Large intestine (tissue), 3 donors: ENCODE results near the gene STARD3NL. TPM values are rescaled to one million over a fixed set of nuclear protein-coding genes. Genes with fewer than 3 reads are reported as not detected.
"Not testable (repeated sequence)": the region's sequence is repeated elsewhere in the genome, so short reads cannot be mapped to it uniquely, and the experiment has no call there.

Experiments
- DNase-seq, 2 donors: peaks; one replicate each; pipeline versions ENCODE4 v3.0.0 to v3.0.0-alpha.2; 2013
- H3K27ac ChIP-seq: one replicate; pipeline ENCODE4 v1.5.1; 2013; ENCODE audit warnings: low read length
- H3K27me3 ChIP-seq: 2 replicates; pipeline ENCODE4 v1.6.1; 2013; ENCODE audit warnings: low read length; ENCODE audit not compliant: control insufficient read depth, insufficient read depth
- H3K36me3 ChIP-seq: 2 replicates; pipeline ENCODE4 v1.6.1; 2013; ENCODE audit warnings: low read length; ENCODE audit not compliant: control insufficient read depth, insufficient read depth
- H3K4me1 ChIP-seq: one replicate; pipeline ENCODE4 v1.6.1; 2013; ENCODE audit warnings: low read length; ENCODE audit not compliant: control insufficient read depth, insufficient read depth
- H3K4me3 ChIP-seq: one replicate; pipeline ENCODE4 v1.5.1; 2013; ENCODE audit warnings: low read length
- H3K9me3 ChIP-seq: one replicate; pipeline ENCODE4 v1.6.1; 2013; ENCODE audit warnings: mild to moderate bottlenecking, low read depth, low read length, moderate library complexity; ENCODE audit not compliant: control insufficient read depth
- WGBS: methylation state at CpG from one replicate; pipeline ENCODE4 v1.1.5; 2013; ENCODE audit warnings: low lambda C conversion rate; ENCODE audit not compliant: insufficient coverage; 5-methylcytosine and 5-hydroxymethylcytosine counted together
- polyA plus RNA-seq: library from polyadenylated mRNA; unstranded; fragments of 120-200 nt; gene quantifications from one replicate; pipeline ENCODE4 v1.2.1, GENCODE V29; 2013

Gene STARD3NL
- polyA plus RNA-seq, 1 donor: 34.0 TPM

DNA sequence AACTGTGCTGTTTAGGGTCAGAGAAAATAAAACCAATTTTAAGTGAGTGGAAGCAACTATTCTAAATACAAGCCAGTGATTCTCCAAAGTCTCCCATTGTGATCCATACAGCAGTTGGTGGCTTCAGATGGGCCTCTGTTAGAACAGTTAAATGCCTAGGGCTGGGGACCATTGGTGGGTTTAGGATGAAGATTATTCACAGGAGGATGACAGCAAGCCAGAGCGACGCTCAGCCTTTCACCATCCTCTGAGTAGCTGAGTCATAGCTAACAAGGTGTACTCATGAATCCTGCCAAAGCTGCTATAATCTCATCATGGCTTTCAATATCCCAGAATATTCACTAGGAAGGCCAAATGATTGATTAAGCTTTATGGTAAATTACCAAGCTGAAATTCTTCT lies 39.6 kb downstream of the STARD3NL start:
- no peaks in the 10 kb centered on the region for H3K9me3 ChIP-seq
- H3K27me3 ChIP-seq: no peaks in the 10 kb centered on the region
- no peak overlapping the region for H3K27ac ChIP-seq
- H3K4me1 ChIP-seq: peaks cover 16% of the 10 kb centered on the region
- no CpG with 5 or more reads among the region's 2 CpGs for WGBS
- H3K4me3 ChIP-seq: no peak overlapping the region
- peaks cover 46% of the 10 kb centered on the region for H3K36me3 ChIP-seq
- DNase-seq: no peak

DNA sequence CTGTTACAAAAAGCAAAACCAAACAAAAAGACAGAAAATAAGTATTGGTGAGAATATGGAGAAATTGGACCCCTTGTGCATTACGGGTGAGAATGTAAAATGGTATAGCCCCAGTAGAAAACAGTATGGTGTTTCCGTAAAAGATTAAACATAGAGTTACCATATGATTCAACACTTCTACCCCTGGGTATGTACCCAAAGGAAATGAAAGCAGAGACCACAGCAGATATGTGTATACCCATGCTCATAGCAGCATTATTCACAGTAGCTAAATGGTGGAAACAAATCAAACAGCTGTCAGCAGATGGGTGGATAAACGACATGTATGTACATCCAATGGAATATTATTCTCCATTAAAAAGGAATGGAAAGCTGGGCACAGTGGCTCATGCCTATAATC lies 42.4 kb downstream of the STARD3NL start:
- peaks cover 11% of the 10 kb centered on the region for H3K4me1 ChIP-seq
- no peak overlapping the region for H3K27ac ChIP-seq
- no peak overlapping the region for H3K4me3 ChIP-seq
- no peaks in the 10 kb centered on the region for H3K9me3 ChIP-seq
- no peak for DNase-seq
- 100% methylated on average over 1 of the region's 3 CpGs for WGBS
- no peaks in the 10 kb centered on the region for H3K27me3 ChIP-seq
- H3K36me3 ChIP-seq: peaks cover 46% of the 10 kb centered on the region

DNA sequence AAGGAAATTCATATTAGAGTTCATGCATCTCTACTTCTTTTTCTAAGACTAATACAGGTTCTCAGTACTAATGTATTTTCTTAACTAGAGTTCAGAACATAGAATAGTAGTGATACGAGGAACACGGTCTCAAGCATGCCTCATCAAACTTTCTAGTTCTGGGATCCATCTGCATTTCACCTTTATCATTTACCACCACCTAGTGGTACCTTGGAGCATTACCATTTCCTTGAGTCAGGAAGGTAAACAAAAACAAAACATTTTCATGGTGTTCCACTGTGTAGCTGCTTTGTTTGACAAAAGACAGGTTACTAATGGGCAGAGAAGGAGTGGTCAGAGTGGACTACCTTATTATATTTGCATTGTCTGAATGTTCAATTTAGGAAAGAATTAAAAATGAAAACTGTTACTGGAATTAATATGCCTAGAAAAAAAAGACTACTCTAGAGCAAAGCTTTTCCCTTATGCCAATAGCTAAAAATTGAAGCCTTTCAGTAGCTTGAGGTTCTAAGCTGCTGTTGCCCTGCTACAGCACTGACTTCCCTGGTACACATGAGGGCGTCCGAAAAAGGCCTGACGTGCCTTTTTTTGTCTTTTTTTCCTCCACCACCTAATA lies 44.5 kb downstream of the STARD3NL start:
- Histone ChIP-seq H3K27ac (no peak overlapping the region), H3K36me3 (peaks cover 45% of the 10 kb centered on the region), H3K9me3 (no peaks in the 10 kb centered on the region), H3K4me3 (no peak overlapping the region), H3K27me3 (no peaks in the 10 kb centered on the region), H3K4me1 (no peaks in the 10 kb centered on the region)
- WGBS: 92% methylated on average over 2 of the region's 5 CpGs
- peak; percentile 37 to 43 for DNase-seq

DNA sequence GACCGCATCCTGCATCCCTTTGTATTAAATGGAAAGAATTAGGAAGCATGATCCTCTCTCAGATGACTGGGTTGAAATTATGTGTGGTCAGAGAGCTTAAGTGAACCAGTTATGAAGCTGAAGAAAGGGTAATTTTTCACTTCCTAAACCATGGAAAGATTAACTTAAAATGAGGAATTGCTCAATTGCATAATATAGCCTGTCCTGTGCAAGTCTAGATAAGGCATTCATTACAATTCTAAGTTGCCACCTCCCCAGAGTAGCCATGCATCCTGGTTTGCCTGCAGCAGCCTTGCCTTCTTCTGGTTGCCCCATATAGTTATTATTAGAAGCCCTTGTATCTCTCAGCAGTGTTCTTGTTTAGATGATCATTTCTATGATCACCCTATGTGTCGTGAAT lies 45.3 kb downstream of the STARD3NL start:
- H3K36me3 ChIP-seq: peaks cover 47% of the 10 kb centered on the region
- no peak for DNase-seq
- 90% methylated on average over 2 of the region's 2 CpGs for WGBS
- H3K27ac ChIP-seq: no peak overlapping the region
- H3K4me1 ChIP-seq: no peaks in the 10 kb centered on the region
- no peak overlapping the region for H3K4me3 ChIP-seq
- H3K9me3 ChIP-seq: no peaks in the 10 kb centered on the region
- H3K27me3 ChIP-seq: no peaks in the 10 kb centered on the region

DNA sequence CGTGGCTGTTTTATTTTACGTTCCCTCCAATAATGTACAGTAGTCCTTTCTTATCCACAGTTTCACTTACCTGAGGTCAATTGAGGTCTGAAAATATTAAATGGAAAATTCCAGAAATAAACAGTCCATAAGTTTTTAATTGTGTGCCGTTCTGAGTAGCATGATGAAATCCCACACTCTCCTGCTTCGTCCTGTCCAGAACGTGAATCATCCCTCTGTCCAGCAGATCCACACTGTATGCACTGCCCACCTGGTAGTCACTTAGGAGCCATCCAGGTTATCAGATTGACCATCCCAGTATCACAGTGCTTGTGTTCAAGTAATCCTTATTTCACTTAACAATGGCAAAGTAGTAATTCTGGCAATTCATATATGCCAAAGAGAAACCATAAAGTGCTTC lies 46.3 kb downstream of the STARD3NL start:
- Histone ChIP-seq H3K9me3 (no peaks in the 10 kb centered on the region), H3K27me3 (no peaks in the 10 kb centered on the region), H3K4me1 (no peaks in the 10 kb centered on the region), H3K4me3 (no peak overlapping the region), H3K27ac (no peak overlapping the region), H3K36me3 (peaks cover 43% of the 10 kb centered on the region)
- 100% methylated on average over 2 of the region's 5 CpGs for WGBS
- DNase-seq: no peak

DNA sequence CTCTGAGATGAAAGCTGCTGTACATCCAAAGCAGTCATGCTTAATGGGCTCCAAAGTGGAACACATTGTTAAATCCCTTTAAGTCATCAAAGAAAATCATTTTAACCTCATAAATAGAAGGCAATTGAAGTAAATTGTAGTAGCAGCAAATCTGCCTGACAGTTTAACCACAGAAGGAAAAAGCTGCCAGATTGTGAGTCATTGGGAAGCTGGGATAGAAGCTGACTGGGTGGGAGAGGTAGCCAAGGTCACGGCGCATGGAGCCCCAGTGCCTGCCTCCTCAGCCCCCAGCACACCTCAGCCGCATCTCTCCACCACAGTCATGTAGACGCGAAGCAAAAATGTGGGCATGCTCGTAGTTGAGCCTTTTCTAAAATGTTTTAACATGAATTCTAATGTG lies 51.3 kb downstream of the STARD3NL start:
- Histone ChIP-seq H3K27ac (no peak overlapping the region), H3K4me3 (no peak overlapping the region), H3K36me3 (peaks cover 29% of the 10 kb centered on the region), H3K9me3 (no peaks in the 10 kb centered on the region), H3K4me1 (no peaks in the 10 kb centered on the region), H3K27me3 (no peaks in the 10 kb centered on the region)
- no peak for DNase-seq
- no CpG with 5 or more reads among the region's 6 CpGs for WGBS

DNA sequence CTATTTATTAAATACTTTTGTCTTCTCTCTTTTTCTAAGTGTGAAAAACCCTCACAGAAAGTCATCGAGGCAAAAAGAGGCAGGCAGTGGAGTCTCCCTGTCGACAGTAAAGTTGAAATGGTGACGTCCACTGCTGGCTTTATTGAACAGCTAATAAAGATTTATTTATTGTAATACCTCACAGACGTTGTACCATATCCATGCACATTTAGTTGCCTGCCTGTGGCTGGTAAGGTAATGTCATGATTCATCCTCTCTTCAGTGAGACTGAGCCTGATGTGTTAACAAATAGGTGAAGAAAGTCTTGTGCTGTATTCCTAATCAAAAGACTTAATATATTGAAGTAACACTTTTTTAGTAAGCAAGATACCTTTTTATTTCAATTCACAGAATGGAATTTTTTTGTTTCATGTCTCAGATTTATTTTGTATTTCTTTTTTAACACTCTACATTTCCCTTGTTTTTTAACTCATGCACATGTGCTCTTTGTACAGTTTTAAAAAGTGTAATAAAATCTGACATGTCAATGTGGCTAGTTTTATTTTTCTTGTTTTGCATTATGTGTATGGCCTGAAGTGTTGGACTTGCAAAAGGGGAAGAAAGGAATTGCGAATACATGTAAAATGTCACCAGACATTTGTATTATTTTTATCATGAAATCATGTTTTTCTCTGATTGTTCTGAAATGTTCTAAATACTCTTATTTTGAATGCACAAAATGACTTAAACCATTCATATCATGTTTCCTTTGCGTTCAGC lies 52.0 kb downstream of the STARD3NL start:
- no peak overlapping the region for H3K4me3 ChIP-seq
- H3K27me3 ChIP-seq: no peaks in the 10 kb centered on the region
- DNase-seq: no peak
- H3K27ac ChIP-seq: no peak overlapping the region
- no peaks in the 10 kb centered on the region for H3K9me3 ChIP-seq
- peaks cover 27% of the 10 kb centered on the region for H3K36me3 ChIP-seq
- 100% methylated on average over 2 of the region's 6 CpGs for WGBS
- no peaks in the 10 kb centered on the region for H3K4me1 ChIP-seq

DNA sequence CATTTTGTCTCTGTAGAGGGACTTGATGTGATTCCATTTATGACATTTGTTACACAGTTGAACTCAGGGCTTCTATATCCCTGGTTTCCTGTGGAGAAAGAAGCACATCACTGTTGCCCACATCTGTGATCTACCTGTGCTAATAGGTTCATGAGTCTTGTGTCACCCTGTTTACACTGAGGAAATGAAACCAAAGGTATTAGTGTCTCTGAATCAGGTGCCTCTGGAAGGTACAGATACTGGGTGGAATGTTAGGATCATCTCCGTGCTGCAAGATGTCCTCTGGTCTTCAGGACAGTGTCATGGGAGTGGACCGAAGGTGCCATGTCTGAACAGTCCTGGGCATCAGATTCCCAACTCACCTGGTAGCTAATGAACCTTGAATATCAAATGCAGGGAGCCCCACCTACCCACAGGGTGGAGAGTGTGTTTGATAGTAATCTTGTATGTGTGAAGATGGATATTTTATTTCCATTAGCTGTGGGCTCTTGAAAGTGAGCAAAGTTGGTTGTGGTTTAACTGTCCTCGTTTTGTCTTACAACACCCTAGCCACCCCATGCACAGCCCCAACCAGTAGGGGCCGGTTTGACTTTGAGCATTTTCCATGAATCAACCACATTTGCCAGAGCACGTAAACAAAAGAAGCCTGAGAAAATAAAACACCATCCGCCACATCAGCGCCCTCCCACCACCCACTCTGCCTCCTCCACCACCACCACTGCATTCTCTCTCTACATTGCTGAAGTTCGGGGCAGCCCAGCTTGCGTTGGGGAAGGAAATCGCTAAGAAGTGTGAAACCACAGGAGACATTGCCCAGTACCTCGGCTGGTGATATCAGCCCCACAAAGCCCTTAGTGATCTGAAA lies 54.7 kb downstream of the STARD3NL start:
- peak; percentile 16 to 26 for DNase-seq
- Histone ChIP-seq H3K4me1 (no peaks in the 10 kb centered on the region), H3K4me3 (no peak overlapping the region), H3K27ac (no peak overlapping the region), H3K9me3 (no peaks in the 10 kb centered on the region), H3K36me3 (peaks cover 19% of the 10 kb centered on the region), H3K27me3 (peaks cover 2% of the 10 kb centered on the region)
- WGBS: no CpG with 5 or more reads among the region's 11 CpGs

DNA sequence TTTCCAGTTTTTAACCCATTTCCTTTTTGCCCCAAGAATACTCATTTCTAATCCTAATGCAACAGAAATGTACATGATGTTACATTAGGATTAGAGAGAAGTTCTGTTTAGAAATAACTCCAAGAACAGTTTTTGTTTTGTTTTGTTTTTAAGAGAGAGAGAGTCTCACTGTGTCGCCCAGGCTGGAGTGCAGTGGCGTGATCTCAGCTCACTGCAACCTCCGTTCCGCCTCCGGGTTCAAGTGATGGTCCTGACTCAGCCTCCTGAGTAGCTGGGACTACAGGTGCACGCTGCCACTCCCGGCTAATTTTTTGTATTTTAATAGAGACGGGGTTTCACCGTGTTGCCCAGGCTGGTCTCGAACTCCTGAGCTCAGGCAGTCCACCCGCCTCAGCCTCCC lies 56.7 kb downstream of the STARD3NL start:
- not testable (repeated sequence) for H3K4me3 ChIP-seq, H3K36me3 ChIP-seq, H3K4me1 ChIP-seq, H3K27ac ChIP-seq, H3K9me3 ChIP-seq, H3K27me3 ChIP-seq, DNase-seq
- no CpG with 5 or more reads among the region's 11 CpGs for WGBS

DNA sequence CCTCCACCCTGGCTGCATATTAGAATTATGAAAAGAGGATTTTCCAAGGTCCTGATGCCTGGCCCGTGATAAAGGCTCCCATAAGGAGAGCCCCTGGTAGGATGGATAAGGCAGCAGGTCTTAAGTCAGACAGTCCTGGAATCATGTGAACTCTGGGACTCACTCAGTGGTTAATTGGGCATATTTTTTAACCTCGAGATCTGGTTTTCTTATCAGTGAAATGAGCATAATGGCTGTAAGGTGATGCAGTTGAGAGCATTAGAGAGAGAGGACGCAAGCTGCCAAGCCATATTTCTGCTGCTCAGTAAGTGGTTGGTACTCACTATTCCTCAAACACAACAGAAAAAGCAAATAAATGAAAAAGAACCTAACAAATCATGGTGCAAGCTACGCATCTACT lies 57.6 kb downstream of the STARD3NL start:
- H3K36me3 ChIP-seq: peaks cover 1% of the 10 kb centered on the region
- peaks cover 2% of the 10 kb centered on the region for H3K27me3 ChIP-seq
- no peaks in the 10 kb centered on the region for H3K9me3 ChIP-seq
- DNase-seq: no peak
- WGBS: 80% methylated on average over 1 of the region's 4 CpGs
- H3K27ac ChIP-seq: no peak overlapping the region
- H3K4me3 ChIP-seq: no peak overlapping the region
- H3K4me1 ChIP-seq: no peaks in the 10 kb centered on the region
